GM12878 (cell line): Measurements from ENCODE around the gene TMEM50A. TPM values are rescaled to one million over a fixed set of nuclear protein-coding genes. Genes with fewer than 3 reads are reported as not detected.

Experiments used
- BCLAF1 ChIP-seq: fragments of 450-650 bp; IDR thresholded peaks from 2 replicates; pipeline ENCODE4 v1.6.1; 2017; ENCODE audit warnings: antibody characterized with exemption, mild to moderate bottlenecking, moderate library complexity
- EGR1 ChIP-seq, 2 experiments: IDR thresholded peaks; 1 replicate in 1 of 2; 2 replicates in 1 of 2; pipeline ENCODE4 v1.6.1; 2011 to 2012; ENCODE audit warnings: low read depth in 2 of 2, low read length in 2 of 2, borderline replicate concordance in 1 of 2, mild to moderate bottlenecking in 1 of 2, moderate library complexity in 1 of 2
- POLR2AphosphoS2 ChIP-seq: IDR thresholded peaks from 2 replicates; pipeline ENCODE4 v1.6.1; 2011; ENCODE audit warnings: low read depth, mild to moderate bottlenecking, low read length, improper control_type of control experiment, moderate library complexity
- SIX5 ChIP-seq: IDR thresholded peaks from 2 replicates; pipeline ENCODE4 v1.6.1; 2011; ENCODE audit warnings: mild to moderate bottlenecking, low read depth, low read length, moderate library complexity; ENCODE audit not compliant: severe bottlenecking
- SMC3 ChIP-seq: IDR thresholded peaks from 2 replicates; pipeline ENCODE4 v1.6.1; 2011; ENCODE audit warnings: low read length, improper control_type of control experiment, borderline replicate concordance
- SPI1 ChIP-seq: IDR thresholded peaks from 2 replicates; pipeline ENCODE4 v1.6.1; 2011; ENCODE audit warnings: low read depth, mild to moderate bottlenecking, low read length, moderate library complexity, borderline replicate concordance; ENCODE audit not compliant: insufficient read depth
- ZNF217 ChIP-seq: fragments of 450-650 bp; IDR thresholded peaks from 2 replicates; pipeline ENCODE4 v1.6.1; 2017; ENCODE audit warnings: antibody characterized with exemption, mild to moderate bottlenecking
- polyA plus RNA-seq, 11 experiments: library from polyadenylated mRNA; depleted of rRNA in 4 of 11; unstranded in 6 of 11; stranded (reverse) in 5 of 11; fragments of >200 nt; fragmentation: Nextera tagmentation in 4 of 11; fragmentation: Illumina TruSeq in 1 of 11; extraction: Ambion mirVana in 4 of 11; extraction: Trizol in 1 of 11; gene quantifications; 1 replicate in 1 of 11; 2 replicates in 10 of 11; pipeline versions ENCODE4 v1.2.1 to v1.2.3, GENCODE V29; 2011 to 2016; ENCODE audit warnings: inconsistent platforms in 2 of 11, missing spikeins in 2 of 11, low read depth in 1 of 11
- total RNA-seq, 4 experiments: library from RNA; depleted of rRNA in 3 of 4; stranded (reverse); fragments of >200 nt in 3 of 4; fragmentation: Illumina TruSeq in 1 of 4; extraction: Trizol in 1 of 4; gene quantifications; 2 replicates each; pipeline versions ENCODE4 v1.2.1 to v1.2.3, GENCODE V29; 2013 to 2021
- TF ChIP-seq, protein P1 (sequence below): fragments of 450-650 bp; conservative IDR thresholded peaks from 2 replicates; pipeline ENCODE4 v1.6.1; 2017; ENCODE audit warnings: mild to moderate bottlenecking, moderate library complexity

The TMEM50A gene
- total and polyA plus RNA-seq, 10 of the 15 experiments (the other 5 are each of a cell fraction or from before 2014, with no cell fraction given) = 23.5 to 148 (median 85.5) TPM

DNA sequence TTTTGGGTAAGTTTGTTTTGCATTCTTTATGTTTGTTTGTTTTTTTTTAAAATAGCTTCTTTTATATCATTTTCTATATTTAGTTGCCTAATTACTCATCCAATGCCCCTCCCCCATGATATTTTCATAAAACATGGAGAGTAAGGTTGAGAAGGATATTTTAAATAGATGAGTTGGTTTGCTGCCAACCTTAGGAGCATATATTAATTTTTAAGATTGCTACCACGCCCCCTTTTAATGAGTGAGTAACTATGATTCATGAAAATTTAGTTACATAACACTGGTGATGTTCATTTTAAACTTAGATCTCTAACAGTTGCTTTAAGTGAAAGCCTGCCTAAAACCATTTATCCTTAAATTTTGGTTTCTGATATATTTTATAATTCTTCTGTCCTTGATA is 18.7 kb downstream of the TMEM50A start (continued):
- TF ChIP-seq BCLAF1 (no peak), SMC3 (no peak), POLR2AphosphoS2 (no peak), ZNF217 (no peak), SIX5 (no peak), EGR1 (IDR thresholded peaks at IDR 0.05; ENCODE audit: borderline replicate concordance in 1 of 2, low read depth in 2 of 2, low read length in 2 of 2) (no peak), SPI1 (no peak)
- TF ChIP-seq, protein P1, sequence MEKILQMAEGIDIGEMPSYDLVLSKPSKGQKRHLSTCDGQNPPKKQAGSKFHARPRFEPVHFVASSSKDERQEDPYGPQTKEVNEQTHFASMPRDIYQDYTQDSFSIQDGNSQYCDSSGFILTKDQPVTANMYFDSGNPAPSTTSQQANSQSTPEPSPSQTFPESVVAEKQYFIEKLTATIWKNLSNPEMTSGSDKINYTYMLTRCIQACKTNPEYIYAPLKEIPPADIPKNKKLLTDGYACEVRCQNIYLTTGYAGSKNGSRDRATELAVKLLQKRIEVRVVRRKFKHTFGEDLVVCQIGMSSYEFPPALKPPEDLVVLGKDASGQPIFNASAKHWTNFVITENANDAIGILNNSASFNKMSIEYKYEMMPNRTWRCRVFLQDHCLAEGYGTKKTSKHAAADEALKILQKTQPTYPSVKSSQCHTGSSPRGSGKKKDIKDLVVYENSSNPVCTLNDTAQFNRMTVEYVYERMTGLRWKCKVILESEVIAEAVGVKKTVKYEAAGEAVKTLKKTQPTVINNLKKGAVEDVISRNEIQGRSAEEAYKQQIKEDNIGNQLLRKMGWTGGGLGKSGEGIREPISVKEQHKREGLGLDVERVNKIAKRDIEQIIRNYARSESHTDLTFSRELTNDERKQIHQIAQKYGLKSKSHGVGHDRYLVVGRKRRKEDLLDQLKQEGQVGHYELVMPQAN = no peak
